Measurements from ENCODE around the gene EPB41L4A. TPM values are rescaled to one million over a fixed set of nuclear protein-coding genes. Genes with fewer than 3 reads are reported as not detected.

The EPB41L4A gene
- total RNA-seq, 4 donors from 2014 or later: 10.1 to 32.9 (median 11.6) TPM

GRCh38 chr5:112415552-112415951 lies 3.5 kb downstream of the EPB41L4A start:
- in situ Hi-C loops (cut with MboI; ENCODE audit: low pct_ligation_motif_present in 1 of 4, low pct_unique_long_range_greater_than_20kb in 1 of 4, low sequenced_read_pairs in 3 of 4): loop anchor here in 2 of 4 donors (25.0 kb wide), 1 partner anchor 203 kb away; no protein-coding TSS in a partner anchor
- intact Hi-C loops (cut with DNase I; ENCODE audit: low total_unique reads): loop anchor here (5.0 to 10.0 kb wide), 2 partner anchors 88 to 241 kb away; no protein-coding TSS in a partner anchor
- no peak overlapping the region for H3K4me3 ChIP-seq

GRCh38 chr5:112413611-112414010 lies 5.5 kb downstream of the EPB41L4A start:
- H3K27ac ChIP-seq: no peak overlapping the region
- TF ChIP-seq POLR2A (IDR thresholded peaks at IDR 0.05) (no peak), CTCF (IDR thresholded peaks at IDR 0.05) (no peak), POLR2AphosphoS5 (IDR thresholded peaks at IDR 0.05) (no peak), EP300 (IDR thresholded peaks at IDR 0.05; ENCODE audit: low read depth) (no peak)
- intact Hi-C loops (cut with DNase I; ENCODE audit: low total_unique reads) (loop anchor here (10.0 kb wide), 1 partner anchor 239 kb away; no protein-coding TSS in a partner anchor), in situ Hi-C loops (cut with MboI; ENCODE audit: low pct_ligation_motif_present in 1 of 4, low pct_unique_long_range_greater_than_20kb in 1 of 4, low sequenced_read_pairs in 3 of 4) (loop anchor here in 2 of 4 donors (25.0 kb wide), 1 partner anchor 201 kb away; no protein-coding TSS in a partner anchor)
- no peak for DNase-seq
- WGBS, 2 donors (ENCODE audit: low coverage in 1 of 2): 90 to 93% methylated on average over 3 of the region's 3 CpGs
- no peaks in the 10 kb centered on the region for H3K36me3 ChIP-seq
- H3K9me3 ChIP-seq: no peaks in the 10 kb centered on the region
- peaks cover 0 to 5% (median 0%) of the 10 kb centered on the region in 4 donors for H3K4me1 ChIP-seq
- H3K27me3 ChIP-seq: no peaks in the 10 kb centered on the region
- no peak overlapping the region for H3K4me3 ChIP-seq

More at GRCh38 chr5:112415552-112415951, 3.5 kb downstream of the EPB41L4A start:
- Histone ChIP-seq H3K27me3 (peaks cover 9% of the 10 kb centered on the region), H3K27ac (no peak overlapping the region), H3K36me3 (no peaks in the 10 kb centered on the region), H3K9me3 (no peaks in the 10 kb centered on the region), H3K4me1 (peaks cover 0 to 6% (median 1%) of the 10 kb centered on the region in 4 donors)
- DNase-seq: no peak
- whole genome bisulfite sequencing, 2 donors (ENCODE audit: low coverage in 1 of 2): 73 to 80% methylated on average over 2 of the region's 2 CpGs
- TF ChIP-seq CTCF (IDR thresholded peaks at IDR 0.05) (no peak), POLR2AphosphoS5 (IDR thresholded peaks at IDR 0.05) (no peak), EP300 (IDR thresholded peaks at IDR 0.05; ENCODE audit: low read depth) (no peak), POLR2A (IDR thresholded peaks at IDR 0.05) (no peak)

- Histone ChIP-seq H3K4me1 (peaks cover 0 to under 1% (median 0%) of the 10 kb centered on the region in 4 donors), H3K27ac (no peak overlapping the region), H3K9me3 (no peaks in the 10 kb centered on the region), H3K4me3 (no peak overlapping the region), H3K27me3 (no peaks in the 10 kb centered on the region), H3K36me3 (no peaks in the 10 kb centered on the region)
- intact Hi-C loops (cut with DNase I; ENCODE audit: low total_unique reads) (loop anchor here (10.0 kb wide), 1 partner anchor 238 kb away; no protein-coding TSS in a partner anchor), in situ Hi-C loops (cut with MboI; ENCODE audit: low pct_ligation_motif_present in 1 of 4, low pct_unique_long_range_greater_than_20kb in 1 of 4, low sequenced_read_pairs in 3 of 4) (loop anchor here in 2 of 4 donors (25.0 kb wide), 1 partner anchor 200 kb away; no protein-coding TSS in a partner anchor)
- TF ChIP-seq POLR2A (IDR thresholded peaks at IDR 0.05) (no peak), CTCF (IDR thresholded peaks at IDR 0.05) (no peak), POLR2AphosphoS5 (IDR thresholded peaks at IDR 0.05) (no peak), EP300 (IDR thresholded peaks at IDR 0.05; ENCODE audit: low read depth) (no peak)
- 41 to 89% methylated on average over 1 to 3 of the region's 3 CpGs for WGBS, 2 donors (ENCODE audit: low coverage in 1 of 2)
- DNase-seq: no peak
These were observed 6.7 kb downstream of the EPB41L4A start for GRCh38 chr5:112412346-112412745.

- no peak for DNase-seq
- WGBS, 2 donors (ENCODE audit: low coverage in 1 of 2): 71 to 78% methylated on average over 5 to 7 of the region's 7 CpGs
- H3K27ac ChIP-seq: no peak overlapping the region
- in situ Hi-C loops (cut with MboI; ENCODE audit: low pct_ligation_motif_present in 1 of 4, low pct_unique_long_range_greater_than_20kb in 1 of 4, low sequenced_read_pairs in 3 of 4): loop anchor here in 2 of 4 donors (25.0 kb wide), 1 partner anchor 200 kb away; no protein-coding TSS in a partner anchor
- H3K27me3 ChIP-seq: no peaks in the 10 kb centered on the region
- no peak overlapping the region for H3K4me3 ChIP-seq
- intact Hi-C loops (cut with DNase I; ENCODE audit: low total_unique reads): loop anchor here (10.0 kb wide), 1 partner anchor 237 kb away; no protein-coding TSS in a partner anchor
- no peaks in the 10 kb centered on the region for H3K4me1 ChIP-seq
- no peaks in the 10 kb centered on the region for H3K36me3 ChIP-seq
- no peaks in the 10 kb centered on the region for H3K9me3 ChIP-seq
- TF ChIP-seq CTCF (IDR thresholded peaks at IDR 0.05): no peak
- no peak for TF ChIP-seq EP300 (IDR thresholded peaks at IDR 0.05; ENCODE audit: low read depth)
- TF ChIP-seq POLR2A (IDR thresholded peaks at IDR 0.05): no peak
- no peak for TF ChIP-seq POLR2AphosphoS5 (IDR thresholded peaks at IDR 0.05)
These were observed 7.2 kb downstream of the EPB41L4A start for GRCh38 chr5:112411903-112412302.

Data from transverse colon (tissue), 4 donors.